HG03439 (cell line): ENCODE data around the gene NCBP2L.

Source experiments
- ATAC-seq: cut with Tn5 transposase; IDR thresholded peaks from one replicate; pipeline ENCODE4 v1.9.1; 2021; ENCODE audit warnings: mild to moderate bottlenecking, moderate library complexity; ENCODE audit not compliant: unreplicated experiment

NCBP2L gene

GRCh38 chrX:107777536-107777832, at the start of gene NCBP2L:
Gene NCBP2L, plus strand, starts transcription at chrX:107777733. Its CDS starts 16,488 bp downstream, at chrX:107794221.
- no peak for ATAC-seq

GRCh38 chrX:107728371-107729099, 49.0 kb upstream of the NCBP2L start:
- no peak for ATAC-seq

- peak; percentile 93 for ATAC-seq
Measured at GRCh38 chrX:107729558-107730297, 47.8 kb upstream of the NCBP2L start.

- no peak for ATAC-seq
Measured at GRCh38 chrX:107730298-107730655, 47.3 kb upstream of the NCBP2L start.

- ATAC-seq = no peak
Measured at GRCh38 chrX:107730991-107731766, 46.4 kb upstream of the NCBP2L start.

- no peak for ATAC-seq
Measured at GRCh38 chrX:107731831-107732502, 45.6 kb upstream of the NCBP2L start.

GRCh38 chrX:107733686-107734085, 43.8 kb upstream of the NCBP2L start:
- ATAC-seq = no peak

- no peak for ATAC-seq
Measured at GRCh38 chrX:107734646-107735045, 42.9 kb upstream of the NCBP2L start.

GRCh38 chrX:107736781-107737531, 40.6 kb upstream of the NCBP2L start:
- no peak for ATAC-seq

GRCh38 chrX:107738272-107738671, 39.3 kb upstream of the NCBP2L start:
- no peak for ATAC-seq

- ATAC-seq = no peak
Measured at GRCh38 chrX:107738768-107739167, 38.8 kb upstream of the NCBP2L start.

GRCh38 chrX:107739541-107739940, 38.0 kb upstream of the NCBP2L start:
- ATAC-seq = no peak

GRCh38 chrX:107741404-107741790, 36.1 kb upstream of the NCBP2L start:
- no peak for ATAC-seq

GRCh38 chrX:107742700-107743191, 34.8 kb upstream of the NCBP2L start:
- no peak for ATAC-seq

GRCh38 chrX:107743995-107744394, 33.5 kb upstream of the NCBP2L start:
- no peak for ATAC-seq

- ATAC-seq = no peak
Measured at GRCh38 chrX:107744868-107745267, 32.7 kb upstream of the NCBP2L start.

GRCh38 chrX:107747596-107748161, 29.9 kb upstream of the NCBP2L start:
- ATAC-seq = no peak

- no peak for ATAC-seq
Measured at GRCh38 chrX:107748506-107748905, 29.0 kb upstream of the NCBP2L start.

GRCh38 chrX:107750263-107750662, 27.3 kb upstream of the NCBP2L start:
- ATAC-seq = no peak

- no peak for ATAC-seq
Measured at GRCh38 chrX:107750861-107751445, 26.6 kb upstream of the NCBP2L start.
